ENCODE data around the gene SERINC5. TPM values are rescaled to one million over a fixed set of nuclear protein-coding genes. Genes with fewer than 3 reads are reported as not detected.
"Not testable (repeated sequence)": the region's sequence is repeated elsewhere in the genome, so short reads cannot be mapped to it uniquely, and the experiment has no call there.

The SERINC5 gene
- total RNA-seq, 2 experiments from 2014 or later: 70.2 to 78.3 TPM

DNA sequence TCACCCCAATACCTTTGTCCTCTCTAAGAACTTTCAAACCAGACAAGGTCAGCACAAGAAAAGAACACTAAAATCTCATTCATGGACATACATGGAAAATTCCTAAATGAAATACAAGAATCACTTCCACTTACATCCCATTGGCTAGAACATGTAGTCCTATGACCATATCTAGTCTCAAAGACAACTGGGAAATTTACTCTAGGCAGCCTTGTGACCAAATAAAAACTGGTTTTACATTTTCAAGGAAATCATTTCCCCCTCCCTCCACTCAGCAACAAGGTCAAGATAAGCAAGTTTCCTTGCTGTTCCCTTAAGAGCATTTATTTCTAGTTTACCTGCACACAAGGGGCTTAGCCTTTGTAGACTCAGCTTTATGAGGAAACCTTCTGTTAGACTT, 20.3 kb upstream of the SERINC5 start:
- ATAC-seq (ENCODE audit: low read depth): no peak
- DNase-seq: no peak
- POLR2A ChIA-PET: no interaction called here
- Mint-ChIP-seq H3K27ac (no peak overlapping the region), H3K4me3 (no peak overlapping the region), H3K4me1 (peaks cover 8% of the 10 kb centered on the region), H3K27me3 (no peaks in the 10 kb centered on the region), H3K36me3 (no peaks in the 10 kb centered on the region), H3K9me3 (no peaks in the 10 kb centered on the region)

DNA sequence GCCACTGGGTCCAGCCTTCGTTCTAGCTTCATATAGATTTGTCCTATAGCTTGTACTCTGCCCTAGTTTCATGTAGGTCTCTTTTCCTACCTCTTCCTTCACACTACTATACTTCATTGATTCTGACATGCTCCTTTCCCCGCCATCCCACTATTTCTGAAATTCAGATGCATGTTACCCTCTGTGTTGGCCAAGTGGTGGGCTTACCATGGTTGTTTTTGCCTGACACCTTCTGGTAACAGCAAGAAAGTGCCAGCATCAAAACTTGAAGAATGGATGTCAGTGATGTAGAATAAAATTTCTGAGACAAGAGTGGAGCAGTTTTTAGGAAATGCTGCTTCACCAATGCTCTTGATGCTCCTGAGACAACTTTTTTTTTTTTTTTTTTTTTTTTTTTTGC, 19.5 kb upstream of the SERINC5 start:
- Mint-ChIP-seq H3K27ac (no peak overlapping the region), H3K27me3 (no peaks in the 10 kb centered on the region), H3K9me3 (no peaks in the 10 kb centered on the region), H3K36me3 (no peaks in the 10 kb centered on the region), H3K4me3 (no peak overlapping the region), H3K4me1 (peaks cover 16% of the 10 kb centered on the region)
- peak; percentile 69 for ATAC-seq (ENCODE audit: low read depth)
- POLR2A ChIA-PET: interaction anchor here (0.9 kb wide), 1 partner anchor 20 kb away, joined by 3 read pairs; no protein-coding TSS in a partner anchor
- no peak for DNase-seq

DNA sequence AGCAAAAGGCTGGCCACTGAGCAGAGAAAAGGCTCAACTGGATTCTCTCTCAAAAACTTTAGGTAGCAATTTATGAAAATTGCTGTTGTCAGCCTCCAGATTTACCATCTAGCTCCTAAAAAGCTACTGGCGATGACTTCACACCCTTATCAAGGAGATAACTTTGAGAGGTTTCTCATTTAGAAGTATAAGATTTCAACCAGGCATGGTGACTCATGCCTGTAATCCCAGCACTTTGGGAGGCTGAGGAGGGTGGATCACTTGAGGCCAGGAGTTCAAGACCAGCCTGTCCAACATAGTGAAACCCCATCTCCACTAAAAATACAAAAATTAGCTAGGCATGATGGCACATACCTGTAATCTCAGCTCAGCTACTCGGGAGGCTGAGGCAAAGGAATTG, 14.7 kb upstream of the SERINC5 start:
- ATAC-seq (ENCODE audit: low read depth): peak; percentile 21

DNA sequence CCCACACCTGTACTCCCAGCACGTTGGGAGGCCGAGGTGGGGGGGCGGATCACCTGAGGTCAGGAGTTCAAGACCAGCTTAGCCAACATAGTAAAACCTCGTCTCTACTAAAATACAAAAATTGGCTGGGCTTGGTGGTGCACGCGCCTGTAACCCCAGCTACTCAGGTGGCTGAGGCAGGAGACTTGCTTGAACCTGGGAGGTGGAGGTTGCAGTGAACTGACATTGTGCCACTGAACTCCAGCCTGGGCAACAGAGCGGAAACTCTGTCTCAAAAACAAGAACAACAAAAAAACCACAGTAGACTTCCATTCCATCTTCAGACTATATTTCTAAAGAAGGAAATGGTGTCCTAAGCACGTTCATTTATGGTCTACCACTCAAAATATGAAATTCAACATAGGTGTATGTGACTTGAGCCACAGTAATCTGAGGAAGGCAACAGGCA, 14.2 kb upstream of the SERINC5 start:
- peak; percentile 44 for DNase-seq
- Mint-ChIP-seq H3K4me3 (peak overlapping the region; percentile 74), H3K27me3 (no peaks in the 10 kb centered on the region), H3K4me1 (peaks cover 29% of the 10 kb centered on the region), H3K27ac (peak overlapping the region; percentile 99), H3K36me3 (peaks cover 2% of the 10 kb centered on the region), H3K9me3 (no peaks in the 10 kb centered on the region)
- peak; percentile 66 for ATAC-seq (ENCODE audit: low read depth)
- POLR2A ChIA-PET: interaction anchor here (0.9 to 7.1 kb wide), 3 partner anchors 9 to 23 kb away, joined by 3 to 95 read pairs (median 9); partner anchors contain the start of gene SERINC5

More for the DNA sequence above, 14.7 kb upstream of the SERINC5 start:
- H3K4me1 Mint-ChIP-seq: peaks cover 31% of the 10 kb centered on the region
- peak overlapping the region; percentile 74 for H3K4me3 Mint-ChIP-seq
- not testable (repeated sequence) for DNase-seq, H3K27me3 Mint-ChIP-seq, H3K9me3 Mint-ChIP-seq, H3K36me3 Mint-ChIP-seq
- H3K27ac Mint-ChIP-seq: peak overlapping the region; percentile 99
- POLR2A ChIA-PET: interaction anchor here (0.9 to 7.1 kb wide), 4 partner anchors 9 to 131 kb away, joined by 3 to 95 read pairs (median 6); partner anchors contain the start of gene SERINC5

DNA sequence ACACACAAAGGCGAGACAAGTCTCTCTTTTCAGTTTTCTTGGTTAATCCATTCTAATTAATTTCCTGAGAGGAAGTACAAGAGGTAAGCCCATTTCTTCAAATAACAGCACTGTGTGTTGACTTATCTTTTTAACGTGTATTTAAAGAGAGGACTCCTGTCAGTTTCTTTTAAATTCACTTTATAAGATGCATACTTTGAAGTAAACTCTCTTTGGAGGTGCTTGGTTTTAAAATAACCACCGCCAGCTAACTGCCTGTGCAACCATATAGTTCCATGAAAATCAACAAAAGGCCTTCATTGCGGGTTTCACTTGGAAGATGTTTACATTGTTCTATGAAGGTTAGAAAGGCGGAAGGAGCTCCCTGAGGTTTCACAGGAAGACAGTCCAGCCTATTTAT, 13.1 kb upstream of the SERINC5 start:
- POLR2A ChIA-PET: interaction anchor here (0.6 to 7.1 kb wide), 5 partner anchors 13 to 88 kb away, joined by 3 to 95 read pairs (median 4); partner anchors contain the start of gene SERINC5
- H3K27me3 Mint-ChIP-seq: no peaks in the 10 kb centered on the region
- H3K4me3 Mint-ChIP-seq: peak overlapping the region; percentile 74
- H3K4me1 Mint-ChIP-seq: peaks cover 33% of the 10 kb centered on the region
- ATAC-seq (ENCODE audit: low read depth): peak; percentile 20
- peak overlapping the region; percentile 99 for H3K27ac Mint-ChIP-seq
- DNase-seq: no peak
- peaks cover 2% of the 10 kb centered on the region for H3K36me3 Mint-ChIP-seq
- no peaks in the 10 kb centered on the region for H3K9me3 Mint-ChIP-seq

DNA sequence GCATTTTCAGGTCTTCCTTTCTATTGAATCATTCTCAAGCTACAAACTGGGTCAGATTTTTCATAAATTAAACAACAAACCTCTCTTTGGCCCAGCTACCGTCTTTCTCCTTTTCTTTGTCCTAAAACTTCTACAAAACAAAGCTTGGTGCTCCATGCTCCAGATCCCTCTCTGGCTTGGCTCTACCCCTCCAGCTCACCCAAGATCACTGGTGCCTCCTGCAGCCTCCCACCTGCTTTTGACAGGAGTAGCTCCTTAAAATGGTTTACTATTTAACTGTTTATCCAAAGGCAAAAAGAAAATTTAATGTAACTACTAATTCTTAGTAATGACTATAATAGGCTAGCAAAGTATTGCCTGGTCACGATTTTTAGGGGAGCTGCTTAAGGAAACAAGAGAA, 10.7 kb upstream of the SERINC5 start:
- ATAC-seq (ENCODE audit: low read depth) (no peak), DNase-seq (no peak)
- Mint-ChIP-seq H3K27ac (no peak overlapping the region), H3K4me1 (peaks cover 31% of the 10 kb centered on the region), H3K4me3 (no peak overlapping the region), H3K36me3 (peaks cover 2% of the 10 kb centered on the region), H3K9me3 (no peaks in the 10 kb centered on the region), H3K27me3 (no peaks in the 10 kb centered on the region)
- POLR2A ChIA-PET: interaction anchor here (7.1 kb wide), 1 partner anchor 11 kb away, joined by 95 read pairs; the partner anchor contains the start of gene SERINC5

DNA sequence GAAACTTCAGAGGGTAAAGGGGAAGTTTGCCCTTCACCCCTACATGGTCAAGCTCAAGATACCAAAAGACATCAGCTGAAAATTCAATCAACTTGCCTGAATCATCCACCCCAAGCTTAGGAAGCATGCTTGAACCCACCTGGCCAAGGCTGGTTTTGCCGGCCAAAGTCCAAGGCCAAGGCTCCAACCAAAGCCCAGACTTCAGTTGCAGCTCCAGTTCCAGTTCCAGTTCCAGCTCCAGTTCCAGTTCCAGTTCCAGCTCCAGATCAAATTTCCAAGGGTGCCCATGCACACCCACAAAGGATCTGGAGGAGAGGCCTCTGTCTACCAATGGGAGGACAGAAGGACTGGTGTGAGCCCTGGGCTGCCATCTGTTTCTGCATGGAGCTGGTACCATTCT, 4.6 kb upstream of the SERINC5 start:
- H3K36me3 Mint-ChIP-seq: peaks cover 12% of the 10 kb centered on the region

DNA sequence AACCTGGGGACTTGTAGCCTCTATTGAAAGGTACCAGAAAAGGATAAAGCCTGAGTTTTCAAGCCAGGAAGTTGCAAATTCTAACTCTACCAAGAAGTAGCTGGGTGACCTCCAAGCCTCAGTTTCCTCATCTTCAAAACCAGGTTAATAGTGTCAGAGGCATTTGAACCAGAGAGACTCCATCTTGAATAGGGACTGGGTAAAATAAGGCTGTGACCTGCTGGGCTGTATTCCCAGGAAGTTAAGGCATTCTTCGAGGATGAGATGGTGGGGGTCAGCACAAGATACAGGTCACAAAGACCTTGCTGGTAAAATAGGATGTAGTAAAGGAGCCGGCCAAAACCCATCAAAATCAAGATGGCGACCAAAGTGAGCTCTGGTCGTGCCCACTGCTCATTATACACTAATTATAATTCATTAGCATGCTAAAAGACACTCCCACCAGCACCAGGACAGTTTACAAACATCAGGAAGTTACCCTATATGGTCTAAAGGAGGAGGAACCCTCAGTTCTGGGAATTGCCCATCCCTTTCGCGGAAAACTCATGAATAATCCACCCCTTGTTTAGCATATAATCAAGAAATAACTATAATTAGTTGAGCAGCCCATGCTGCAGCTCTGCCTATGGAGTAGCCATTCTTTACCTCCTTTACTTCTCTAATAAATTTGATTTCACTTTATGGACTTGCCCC, 3.8 kb upstream of the SERINC5 start:
- Mint-ChIP-seq H3K27ac (no peak overlapping the region), H3K9me3 (no peaks in the 10 kb centered on the region), H3K27me3 (no peaks in the 10 kb centered on the region), H3K4me1 (peaks cover 5% of the 10 kb centered on the region), H3K36me3 (peaks cover 12% of the 10 kb centered on the region), H3K4me3 (no peak overlapping the region)
- POLR2A ChIA-PET: no interaction called here
- DNase-seq (no peak), ATAC-seq (ENCODE audit: low read depth) (no peak)

More for the DNA sequence above, 4.6 kb upstream of the SERINC5 start:
- POLR2A ChIA-PET: interaction anchor here (0.7 to 0.9 kb wide), 2 partner anchors 84 to 104 kb away, joined by 3 read pairs; no protein-coding TSS in a partner anchor
- no peak overlapping the region for H3K27ac Mint-ChIP-seq
- no peaks in the 10 kb centered on the region for H3K27me3 Mint-ChIP-seq
- H3K4me1 Mint-ChIP-seq: peaks cover 9% of the 10 kb centered on the region
- DNase-seq (no peak), ATAC-seq (ENCODE audit: low read depth) (no peak)
- no peak overlapping the region for H3K4me3 Mint-ChIP-seq
- no peaks in the 10 kb centered on the region for H3K9me3 Mint-ChIP-seq

DNA sequence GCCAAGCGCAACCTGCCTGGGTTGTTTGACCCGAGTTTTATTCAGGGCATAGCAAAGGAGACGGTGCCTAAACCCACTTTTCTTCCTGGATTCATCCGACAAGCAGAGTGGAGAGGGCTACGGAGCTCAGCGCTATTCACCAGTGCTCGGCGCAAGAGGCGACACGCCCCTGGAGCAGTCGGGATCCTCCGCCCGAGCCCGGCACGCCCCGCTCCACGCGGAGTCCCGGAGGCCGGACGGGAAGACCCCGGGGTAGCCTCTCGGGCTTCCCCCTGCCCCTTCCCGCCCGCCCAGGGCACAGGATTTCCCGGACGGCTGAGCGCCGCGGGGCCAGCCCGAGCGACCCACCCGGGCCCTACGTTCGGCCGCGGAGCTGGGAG, 427 bp downstream of the SERINC5 start:
- H3K4me3 Mint-ChIP-seq: peak overlapping the region; percentile 87
- no peaks in the 10 kb centered on the region for H3K9me3 Mint-ChIP-seq
- POLR2A ChIA-PET: interaction anchor here (0.5 to 6.9 kb wide), 32 partner anchors 9 to 1960 kb away, joined by 3 to 95 read pairs (median 6); partner anchors contain the start of gene MTX3
- peak overlapping the region; percentile 94 for H3K27ac Mint-ChIP-seq
- peaks cover 26% of the 10 kb centered on the region for H3K36me3 Mint-ChIP-seq
- peak; percentile 24 for ATAC-seq (ENCODE audit: low read depth)
- H3K4me1 Mint-ChIP-seq: peaks cover 34% of the 10 kb centered on the region
- DNase-seq: no peak
- H3K27me3 Mint-ChIP-seq: no peaks in the 10 kb centered on the region

DNA sequence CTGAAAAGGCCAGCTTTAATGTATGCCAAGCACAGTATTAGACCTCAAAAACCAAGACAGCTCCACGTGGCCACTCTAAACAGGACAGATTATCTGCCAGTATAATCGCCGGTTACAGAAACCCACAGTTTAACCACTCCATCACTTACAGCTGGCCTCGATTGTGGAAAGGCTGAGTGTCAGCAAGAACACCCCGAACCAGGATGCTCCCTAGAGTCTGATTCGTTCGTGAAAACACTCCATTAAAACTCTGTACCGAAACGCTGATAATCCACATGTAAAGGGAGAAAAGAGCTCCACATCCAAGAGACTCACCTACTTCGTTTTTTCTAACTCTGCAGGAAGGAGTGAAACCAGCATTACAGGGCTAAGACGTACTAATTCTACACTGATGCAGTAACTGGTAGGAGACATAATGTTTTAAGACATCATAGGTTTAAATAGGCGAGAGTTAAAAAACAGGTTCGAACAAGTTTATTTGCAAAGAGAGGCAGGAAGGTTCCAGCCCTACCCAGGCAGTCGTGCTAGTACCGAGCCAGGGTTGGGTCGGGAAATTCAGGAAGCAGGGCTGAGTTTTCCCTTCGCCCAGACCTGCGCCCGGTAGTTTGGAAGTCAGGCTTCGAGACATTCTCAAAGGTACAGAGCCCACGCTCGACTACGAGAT, 949 bp downstream of the SERINC5 start:
- ATAC-seq (ENCODE audit: low read depth): no peak

DNA sequence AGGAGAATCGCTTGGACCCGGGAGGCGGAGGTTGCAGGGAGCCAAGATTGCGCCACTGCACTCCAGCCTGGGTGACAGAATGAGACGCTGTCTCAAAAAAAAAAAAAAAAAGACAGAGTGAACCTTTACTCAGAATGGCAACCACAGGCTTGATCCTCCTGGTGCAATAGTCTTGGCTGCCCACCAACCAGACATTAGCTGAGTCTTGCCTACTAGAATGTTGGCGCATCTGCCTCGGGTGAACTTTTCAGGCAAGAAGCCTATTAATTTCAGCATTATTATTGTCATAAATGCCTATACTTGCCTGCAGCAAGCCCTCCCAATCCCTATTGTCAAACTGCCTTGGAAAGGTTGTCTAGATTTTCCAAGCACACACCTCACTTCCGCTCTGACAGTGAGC, 4.2 kb downstream of the SERINC5 start:
- Mint-ChIP-seq H3K36me3 (peaks cover 28% of the 10 kb centered on the region), H3K4me1 (peaks cover 58% of the 10 kb centered on the region), H3K4me3 (peak overlapping the region; percentile 87), H3K27ac (peak overlapping the region; percentile 73), H3K9me3 (no peaks in the 10 kb centered on the region), H3K27me3 (no peaks in the 10 kb centered on the region)
- DNase-seq (no peak), ATAC-seq (ENCODE audit: low read depth) (no peak)
- POLR2A ChIA-PET: interaction anchor here (0.7 to 6.9 kb wide), 6 partner anchors 34 to 115 kb away, joined by 3 to 88 read pairs (median 3); no protein-coding TSS in a partner anchor

More for the DNA sequence above, 949 bp downstream of the SERINC5 start:
- peaks cover 37% of the 10 kb centered on the region for H3K4me1 Mint-ChIP-seq
- POLR2A ChIA-PET: interaction anchor here (0.5 to 6.9 kb wide), 27 partner anchors 9 to 1960 kb away, joined by 3 to 95 read pairs (median 7); partner anchors contain the start of gene MTX3
- H3K36me3 Mint-ChIP-seq: peaks cover 27% of the 10 kb centered on the region
- H3K27me3 Mint-ChIP-seq: no peaks in the 10 kb centered on the region
- H3K4me3 Mint-ChIP-seq: peak overlapping the region; percentile 87
- peak overlapping the region; percentile 94 for H3K27ac Mint-ChIP-seq
- no peaks in the 10 kb centered on the region for H3K9me3 Mint-ChIP-seq
- DNase-seq: no peak

DNA sequence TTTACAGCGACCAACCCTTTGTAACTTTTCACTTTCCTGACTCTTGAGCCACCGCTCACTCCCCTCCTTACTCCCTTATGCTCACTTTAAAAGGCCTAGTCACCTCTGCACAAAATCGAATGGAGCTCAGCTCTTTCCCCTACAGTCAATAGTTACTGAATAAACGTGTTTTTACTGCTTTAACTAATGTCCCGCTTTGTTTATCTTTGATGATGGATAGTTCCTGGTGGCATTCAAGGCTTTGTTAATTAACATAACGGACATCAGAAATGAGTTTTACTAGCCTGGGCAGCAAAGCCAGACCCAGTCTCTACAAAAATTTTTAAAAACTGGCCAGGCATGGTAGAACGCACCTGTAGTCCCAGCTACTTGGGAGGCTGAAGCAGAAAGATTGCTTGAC, 5.0 kb downstream of the SERINC5 start:
- DNase-seq (no peak), ATAC-seq (ENCODE audit: low read depth) (no peak)
- Mint-ChIP-seq H3K27ac (peak overlapping the region; percentile 78), H3K27me3 (no peaks in the 10 kb centered on the region), H3K4me3 (peak overlapping the region; percentile 13), H3K4me1 (peaks cover 66% of the 10 kb centered on the region), H3K9me3 (no peaks in the 10 kb centered on the region), H3K36me3 (peaks cover 25% of the 10 kb centered on the region)
- POLR2A ChIA-PET: interaction anchor here (0.7 to 1.1 kb wide), 4 partner anchors 11 to 55 kb away, joined by 3 to 5 read pairs (median 3); no protein-coding TSS in a partner anchor

DNA sequence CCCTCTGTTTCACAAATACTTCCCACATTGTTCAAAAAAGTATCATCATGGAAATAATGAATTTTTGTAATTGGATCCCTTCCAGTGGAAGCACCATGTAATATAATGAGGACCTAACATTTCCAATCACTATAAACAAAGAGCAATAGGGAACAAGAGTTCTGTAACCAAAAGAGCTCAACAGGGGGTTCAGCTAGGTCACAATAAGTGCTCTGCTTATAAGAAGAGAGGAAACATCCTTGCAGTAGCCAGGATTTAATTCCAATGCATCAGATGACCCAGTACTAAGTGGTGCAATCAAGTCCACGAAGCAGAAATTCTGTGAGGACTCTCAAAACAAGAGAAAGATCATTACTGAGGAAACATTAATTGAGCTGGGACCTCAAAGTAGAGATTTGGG, 5.9 kb downstream of the SERINC5 start:
- peaks cover 69% of the 10 kb centered on the region for H3K4me1 Mint-ChIP-seq
- H3K36me3 Mint-ChIP-seq: peaks cover 30% of the 10 kb centered on the region
- POLR2A ChIA-PET: interaction anchor here (0.9 kb wide), 1 partner anchor 10 kb away, joined by 5 read pairs; no protein-coding TSS in a partner anchor

More for the DNA sequence above, 5.9 kb downstream of the SERINC5 start:
- DNase-seq (no peak), ATAC-seq (ENCODE audit: low read depth) (no peak)
- Mint-ChIP-seq H3K9me3 (peaks cover under 1% of the 10 kb centered on the region), H3K4me3 (no peak overlapping the region), H3K27me3 (no peaks in the 10 kb centered on the region), H3K27ac (peak overlapping the region; percentile 59)
